Osteoblast (primary cell): ENCODE measurements around the gene FNDC3B. TPM values are rescaled to one million over a fixed set of nuclear protein-coding genes. Genes with fewer than 3 reads are reported as not detected.

ENCODE experiments used
- DNase-seq: peaks from one replicate; pipeline ENCODE4 v3.0.0; 2011; ENCODE audit warnings: low spot score, mixed read lengths; ENCODE audit not compliant: insufficient read length; ENCODE audit errors: missing footprints
- H2AFZ ChIP-seq: 2 replicates; pipeline ENCODE4 v1.6.0; 2011; ENCODE audit warnings: mild to moderate bottlenecking, low read length
- H3K27ac ChIP-seq: 2 replicates; pipeline ENCODE4 v1.5.1; 2011; ENCODE audit warnings: mild to moderate bottlenecking, low read depth, low read length, moderate library complexity
- H3K27me3 ChIP-seq: 2 replicates; pipeline ENCODE4 v1.6.0; 2012; ENCODE audit warnings: mild to moderate bottlenecking, control low read depth, inconsistent platforms, low read length, moderate library complexity; ENCODE audit not compliant: insufficient read depth
- H3K36me3 ChIP-seq: 2 replicates; pipeline ENCODE4 v1.5.1; 2011; ENCODE audit warnings: mild to moderate bottlenecking, low read length, control low read depth, moderate library complexity; ENCODE audit not compliant: insufficient read depth
- H3K4me1 ChIP-seq: 2 replicates; pipeline ENCODE4 v1.5.1; 2011; ENCODE audit warnings: mild to moderate bottlenecking, low read length, control low read depth, moderate library complexity; ENCODE audit not compliant: insufficient read depth
- H3K4me2 ChIP-seq: 2 replicates; pipeline ENCODE4 v1.6.0; 2011; ENCODE audit warnings: mild to moderate bottlenecking, low read length; ENCODE audit not compliant: insufficient read depth
- H3K4me3 ChIP-seq: fragments of 200-600 bp; sonication (generic); 3 replicates; pipeline ENCODE4 v1.5.1; 2012; ENCODE audit warnings: mild to moderate bottlenecking, low read length, inconsistent platforms; ENCODE audit not compliant: insufficient read depth
- H3K79me2 ChIP-seq: 2 replicates; pipeline ENCODE4 v1.6.0; 2012; ENCODE audit warnings: mild to moderate bottlenecking, low read length, control low read depth, inconsistent platforms; ENCODE audit not compliant: insufficient read depth
- H3K9me3 ChIP-seq: 2 replicates; pipeline ENCODE4 v1.5.1; 2011; ENCODE audit warnings: low read depth, low read length, control low read depth
- H4K20me1 ChIP-seq: 2 replicates; pipeline ENCODE4 v1.6.0; 2012; ENCODE audit warnings: mild to moderate bottlenecking, low read length, control low read depth; ENCODE audit not compliant: insufficient read depth
- total RNA-seq: library from RNA; depleted of rRNA; stranded (reverse); fragments of >200 nt; gene quantifications from 2 replicates; pipeline ENCODE4 v1.2.3, GENCODE V29; 2012
- TF ChIP-seq, protein P1 (sequence below): IDR thresholded peaks from 2 replicates; pipeline ENCODE4 v1.5.1; 2011; ENCODE audit warnings: mild to moderate bottlenecking, low read depth, low read length, moderate library complexity; ENCODE audit errors: extremely low read depth

The FNDC3B gene
- total RNA-seq, 1 donor = 179 TPM

- TF ChIP-seq, protein P1, sequence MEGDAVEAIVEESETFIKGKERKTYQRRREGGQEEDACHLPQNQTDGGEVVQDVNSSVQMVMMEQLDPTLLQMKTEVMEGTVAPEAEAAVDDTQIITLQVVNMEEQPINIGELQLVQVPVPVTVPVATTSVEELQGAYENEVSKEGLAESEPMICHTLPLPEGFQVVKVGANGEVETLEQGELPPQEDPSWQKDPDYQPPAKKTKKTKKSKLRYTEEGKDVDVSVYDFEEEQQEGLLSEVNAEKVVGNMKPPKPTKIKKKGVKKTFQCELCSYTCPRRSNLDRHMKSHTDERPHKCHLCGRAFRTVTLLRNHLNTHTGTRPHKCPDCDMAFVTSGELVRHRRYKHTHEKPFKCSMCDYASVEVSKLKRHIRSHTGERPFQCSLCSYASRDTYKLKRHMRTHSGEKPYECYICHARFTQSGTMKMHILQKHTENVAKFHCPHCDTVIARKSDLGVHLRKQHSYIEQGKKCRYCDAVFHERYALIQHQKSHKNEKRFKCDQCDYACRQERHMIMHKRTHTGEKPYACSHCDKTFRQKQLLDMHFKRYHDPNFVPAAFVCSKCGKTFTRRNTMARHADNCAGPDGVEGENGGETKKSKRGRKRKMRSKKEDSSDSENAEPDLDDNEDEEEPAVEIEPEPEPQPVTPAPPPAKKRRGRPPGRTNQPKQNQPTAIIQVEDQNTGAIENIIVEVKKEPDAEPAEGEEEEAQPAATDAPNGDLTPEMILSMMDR = no peak
- Histone ChIP-seq H3K27ac (peak overlapping the region; percentile 84), H2AFZ (no peak overlapping the region), H3K4me3 (no peak overlapping the region), H3K36me3 (peaks cover 40% of the 10 kb centered on the region), H3K4me2 (no peak overlapping the region), H3K9me3 (no peaks in the 10 kb centered on the region), H3K27me3 (no peaks in the 10 kb centered on the region), H3K4me1 (peaks cover 46% of the 10 kb centered on the region), H3K79me2 (peaks cover 66% of the 10 kb centered on the region), H4K20me1 (peaks cover 19% of the 10 kb centered on the region)
- no peak for DNase-seq
Observed at GRCh38 chr3:172261054-172261453, 221.7 kb downstream of the FNDC3B start.

DNA sequence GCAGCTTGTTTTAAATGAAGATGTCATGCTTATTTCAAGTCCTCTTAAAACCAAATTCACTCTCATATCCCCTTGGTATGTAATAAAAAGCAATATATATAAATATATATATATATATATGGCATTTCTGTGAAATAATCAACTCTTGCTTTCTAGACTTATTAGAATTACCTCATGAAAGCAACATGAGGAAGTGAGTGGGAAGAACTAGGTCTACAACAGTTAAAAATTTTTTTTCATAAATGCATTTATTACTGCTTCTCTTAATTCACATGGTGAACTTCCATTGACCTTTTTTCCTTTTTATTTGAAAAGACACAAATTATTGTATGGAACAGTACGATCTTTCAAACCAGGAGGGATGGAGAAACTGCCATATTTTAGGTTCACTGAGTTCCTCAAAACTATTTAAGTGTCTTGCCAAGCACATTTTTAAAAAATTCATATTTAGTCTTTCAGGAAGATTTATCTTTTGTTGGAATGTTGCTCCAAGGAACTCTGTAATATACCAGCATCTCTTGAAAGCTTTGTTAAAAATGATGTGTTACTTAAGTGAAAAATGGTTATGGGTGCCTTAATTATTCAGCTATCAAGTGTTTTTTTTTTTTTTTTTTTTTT lies 223.7 kb downstream of the FNDC3B start:
- no peaks in the 10 kb centered on the region for H3K27me3 ChIP-seq
- H3K4me1 ChIP-seq = peaks cover 31% of the 10 kb centered on the region
- no peaks in the 10 kb centered on the region for H3K9me3 ChIP-seq
- TF ChIP-seq, protein P1 = no peak
- no peak for DNase-seq
- H3K27ac ChIP-seq = no peak overlapping the region
- H2AFZ ChIP-seq = no peak overlapping the region
- peaks cover 36% of the 10 kb centered on the region for H3K36me3 ChIP-seq
- H3K79me2 ChIP-seq = peaks cover 61% of the 10 kb centered on the region
- peaks cover 19% of the 10 kb centered on the region for H4K20me1 ChIP-seq
- H3K4me2 ChIP-seq = no peak overlapping the region
- no peak overlapping the region for H3K4me3 ChIP-seq

GRCh38 chr3:172263781-172264486 lies 224.6 kb downstream of the FNDC3B start:
- no peak overlapping the region for H3K4me2 ChIP-seq
- H3K36me3 ChIP-seq = peaks cover 36% of the 10 kb centered on the region
- H3K9me3 ChIP-seq = no peaks in the 10 kb centered on the region
- peaks cover 62% of the 10 kb centered on the region for H3K79me2 ChIP-seq
- H4K20me1 ChIP-seq = peaks cover 16% of the 10 kb centered on the region
- H3K4me3 ChIP-seq = no peak overlapping the region
- no peak for DNase-seq
- H2AFZ ChIP-seq = no peak overlapping the region
- TF ChIP-seq, protein P1 = no peak
- no peaks in the 10 kb centered on the region for H3K27me3 ChIP-seq
- peaks cover 28% of the 10 kb centered on the region for H3K4me1 ChIP-seq
- H3K27ac ChIP-seq = no peak overlapping the region

GRCh38 chr3:172266103-172266502 lies 226.7 kb downstream of the FNDC3B start:
- no peaks in the 10 kb centered on the region for H3K27me3 ChIP-seq
- DNase-seq = no peak
- peaks cover 8% of the 10 kb centered on the region for H3K4me1 ChIP-seq
- H3K79me2 ChIP-seq = peaks cover 66% of the 10 kb centered on the region
- no peak overlapping the region for H2AFZ ChIP-seq
- H3K36me3 ChIP-seq = peaks cover 42% of the 10 kb centered on the region
- no peak overlapping the region for H3K4me3 ChIP-seq
- H4K20me1 ChIP-seq = peaks cover 7% of the 10 kb centered on the region
- H3K4me2 ChIP-seq = no peak overlapping the region
- no peaks in the 10 kb centered on the region for H3K9me3 ChIP-seq
- no peak overlapping the region for H3K27ac ChIP-seq
- TF ChIP-seq, protein P1 = no peak
